Activated CD8-positive, alpha-beta T cell treated with anti-CD3 and anti-CD28 coated beads for 36 hours (primary cell): ENCODE results near the gene EPHA6. TPM values are rescaled to one million over a fixed set of nuclear protein-coding genes. Genes with fewer than 3 reads are reported as not detected.
A peak's percentile ranks its signal among the peaks of the same experiment; 100 is the strongest.

ENCODE experiments used
- ATAC-seq: fragments of 200-7000 bp; cut with Tn5 transposase; one replicate; pipeline ENCODE4 v1.10.0; 2021; ENCODE audit warnings: mild to moderate bottlenecking, moderate library complexity
- CTCF ChIA-PET: fragments of 350-600 bp; sonication (Branson Sonifier 250); formaldehyde crosslinking; loops from one replicate; lab custom pipeline; 2021; ENCODE audit warnings: antibody characterized with exemption; lab: Charles Lee
- POLR2A ChIA-PET: fragments of 350-600 bp; sonication (Branson Sonifier 250); formaldehyde crosslinking; loops from one replicate; lab custom pipeline; 2021; ENCODE audit warnings: antibody characterized with exemption; lab: Charles Lee
- DNase-seq: peaks from one replicate; pipeline ENCODE4 v3.0.0-alpha.2; 2020
- H3K27ac Mint-ChIP-seq: one replicate; pipeline ENCODE4 v1.8.0; 2021; ENCODE audit warnings: mild to moderate bottlenecking, mixed read lengths
- H3K27me3 Mint-ChIP-seq: one replicate; pipeline ENCODE4 v1.8.0; 2021; ENCODE audit warnings: mixed read lengths
- H3K36me3 Mint-ChIP-seq: one replicate; pipeline ENCODE4 v1.8.0; 2021; ENCODE audit warnings: low read depth, mixed read lengths
- H3K4me1 Mint-ChIP-seq: one replicate; pipeline ENCODE4 v1.8.0; 2021; ENCODE audit warnings: low read depth, mixed read lengths
- H3K4me3 Mint-ChIP-seq: one replicate; pipeline ENCODE4 v1.8.0; 2021; ENCODE audit warnings: mild to moderate bottlenecking, moderate library complexity, mixed read lengths
- H3K9me3 Mint-ChIP-seq: one replicate; pipeline ENCODE4 v1.8.0; 2021; ENCODE audit warnings: mixed read lengths
- intact Hi-C: fragments of 100-400 bp; cut with micrococcal nuclease; formaldehyde crosslinking; loops from one replicate; pipeline ENCODE4 v1.10.0; 2022
- total RNA-seq, 2 experiments: library from RNA; stranded (reverse); gene quantifications; one replicate each; pipeline ENCODE4 v1.2.3, GENCODE V29; 2021
- TF ChIP-seq, protein P1 (sequence below): fragments of 200-600 bp; IDR thresholded peaks from one replicate; pipeline ENCODE4 v1.8.0; 2022; ENCODE audit warnings: antibody characterized with exemption, mild to moderate bottlenecking

EPHA6 gene
- total RNA-seq, 2 experiments from 2014 or later, result not detected

DNA sequence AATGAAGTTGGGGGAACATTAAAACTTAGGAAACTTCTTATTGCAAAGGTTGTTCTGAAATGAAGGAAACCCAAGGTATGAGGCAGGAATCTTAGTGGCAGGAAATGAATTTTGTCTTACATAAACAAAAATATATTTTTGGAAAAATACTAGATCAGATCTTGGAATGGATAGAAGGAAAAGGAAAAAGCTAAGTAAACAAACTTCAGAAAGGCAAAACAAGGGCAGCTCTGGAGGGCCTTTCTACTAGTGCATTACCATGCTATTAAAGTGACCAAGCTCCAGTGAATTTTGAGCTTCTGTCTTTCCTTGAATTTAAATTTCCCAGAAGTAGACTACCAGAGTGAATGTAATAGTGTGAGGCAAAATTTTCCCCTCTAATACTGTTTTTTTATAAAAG, 963.8 kb downstream of the EPHA6 start:
- no peaks in the 10 kb centered on the region for H3K27me3 Mint-ChIP-seq
- no peak for ATAC-seq
- CTCF ChIA-PET, result no interaction called here
- POLR2A ChIA-PET, result no interaction called here
- intact Hi-C loops, result loop anchor here (5.0 kb wide), 1 partner anchor 244 kb away; no protein-coding TSS in a partner anchor
- H3K27ac Mint-ChIP-seq, result no peak overlapping the region
- no peak overlapping the region for H3K4me3 Mint-ChIP-seq
- H3K4me1 Mint-ChIP-seq, result no peaks in the 10 kb centered on the region
- TF ChIP-seq, protein P1, sequence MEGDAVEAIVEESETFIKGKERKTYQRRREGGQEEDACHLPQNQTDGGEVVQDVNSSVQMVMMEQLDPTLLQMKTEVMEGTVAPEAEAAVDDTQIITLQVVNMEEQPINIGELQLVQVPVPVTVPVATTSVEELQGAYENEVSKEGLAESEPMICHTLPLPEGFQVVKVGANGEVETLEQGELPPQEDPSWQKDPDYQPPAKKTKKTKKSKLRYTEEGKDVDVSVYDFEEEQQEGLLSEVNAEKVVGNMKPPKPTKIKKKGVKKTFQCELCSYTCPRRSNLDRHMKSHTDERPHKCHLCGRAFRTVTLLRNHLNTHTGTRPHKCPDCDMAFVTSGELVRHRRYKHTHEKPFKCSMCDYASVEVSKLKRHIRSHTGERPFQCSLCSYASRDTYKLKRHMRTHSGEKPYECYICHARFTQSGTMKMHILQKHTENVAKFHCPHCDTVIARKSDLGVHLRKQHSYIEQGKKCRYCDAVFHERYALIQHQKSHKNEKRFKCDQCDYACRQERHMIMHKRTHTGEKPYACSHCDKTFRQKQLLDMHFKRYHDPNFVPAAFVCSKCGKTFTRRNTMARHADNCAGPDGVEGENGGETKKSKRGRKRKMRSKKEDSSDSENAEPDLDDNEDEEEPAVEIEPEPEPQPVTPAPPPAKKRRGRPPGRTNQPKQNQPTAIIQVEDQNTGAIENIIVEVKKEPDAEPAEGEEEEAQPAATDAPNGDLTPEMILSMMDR, result no peak
- no peaks in the 10 kb centered on the region for H3K9me3 Mint-ChIP-seq
- no peak for DNase-seq
- peaks cover 4% of the 10 kb centered on the region for H3K36me3 Mint-ChIP-seq

DNA sequence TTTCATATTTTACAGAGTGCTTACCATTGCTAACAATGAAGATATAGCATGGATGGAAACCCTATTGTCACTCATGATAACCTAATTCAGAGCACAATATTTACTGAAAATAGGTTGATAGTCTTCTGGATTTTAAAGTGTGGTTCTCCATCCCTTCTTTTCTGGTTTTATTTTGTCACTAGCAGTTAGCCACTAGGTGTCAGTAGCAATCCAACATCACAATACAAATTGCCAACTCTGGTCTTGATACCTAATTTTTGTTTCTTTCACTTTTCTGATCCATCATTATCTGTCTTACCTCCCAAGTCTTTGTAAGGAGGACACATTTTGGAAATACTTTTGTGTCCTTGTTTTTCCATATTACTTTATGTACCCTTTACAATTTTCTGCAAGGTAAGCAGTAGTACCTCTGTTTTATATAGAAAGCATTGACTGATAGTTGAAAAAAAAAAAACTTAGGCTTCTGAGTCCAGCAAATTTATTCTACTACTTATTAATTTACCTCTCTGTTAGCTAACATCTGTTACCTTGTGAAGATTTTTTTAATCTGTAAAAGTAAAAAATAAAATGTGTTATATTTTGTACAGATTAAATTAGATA, 979.1 kb downstream of the EPHA6 start:
- CTCF ChIA-PET, result interaction anchor here (0.7 to 4.8 kb wide), 7 partner anchors 11 to 229 kb away, joined by 3 to 85 read pairs (median 5); partner anchors contain the start of gene CRYBG3
- no peaks in the 10 kb centered on the region for H3K4me1 Mint-ChIP-seq

DNA sequence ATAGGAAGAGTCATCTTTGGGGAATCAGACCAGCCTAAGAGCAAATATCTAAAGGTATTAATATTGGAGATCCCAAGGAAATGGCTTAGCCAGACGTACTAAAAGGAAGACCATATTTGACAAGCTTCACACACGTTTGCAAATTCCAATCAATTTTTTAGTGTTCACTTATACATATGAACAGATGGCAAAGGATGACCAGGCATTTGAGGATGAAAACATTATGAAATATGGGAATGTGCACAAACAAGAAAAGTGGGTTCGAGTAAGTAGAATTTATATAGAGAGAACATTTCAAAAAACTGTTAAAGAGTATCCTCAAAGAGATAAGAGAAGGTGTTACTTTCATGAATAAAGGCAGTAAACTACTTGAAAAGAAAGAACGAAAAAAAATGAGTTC, 981.6 kb downstream of the EPHA6 start:
- ATAC-seq (no peak), DNase-seq (no peak)
- no peaks in the 10 kb centered on the region for H3K9me3 Mint-ChIP-seq
- no peaks in the 10 kb centered on the region for H3K4me1 Mint-ChIP-seq
- no peaks in the 10 kb centered on the region for H3K36me3 Mint-ChIP-seq
- CTCF ChIA-PET, result interaction anchor here (1.2 to 4.8 kb wide), 3 partner anchors 77 to 226 kb away, joined by 3 to 85 read pairs (median 4); no protein-coding TSS in a partner anchor
- intact Hi-C loops, result no loop called here
- H3K4me3 Mint-ChIP-seq, result no peak overlapping the region
- no peak overlapping the region for H3K27ac Mint-ChIP-seq
- H3K27me3 Mint-ChIP-seq, result no peaks in the 10 kb centered on the region
- POLR2A ChIA-PET, result no interaction called here
- TF ChIP-seq, protein P1, result no peak

More for the DNA sequence above, 979.1 kb downstream of the EPHA6 start:
- DNase-seq (peak; percentile 2), ATAC-seq (peak; percentile 39)
- POLR2A ChIA-PET, result interaction anchor here (0.6 kb wide), 1 partner anchor 708 kb away, joined by 3 read pairs; no protein-coding TSS in a partner anchor
- intact Hi-C loops, result loop anchor here (1.0 kb wide), 1 partner anchor 230 kb away; no protein-coding TSS in a partner anchor
- H3K27me3 Mint-ChIP-seq, result no peaks in the 10 kb centered on the region
- no peaks in the 10 kb centered on the region for H3K36me3 Mint-ChIP-seq
- no peak overlapping the region for H3K27ac Mint-ChIP-seq
- no peak overlapping the region for H3K4me3 Mint-ChIP-seq
- TF ChIP-seq, protein P1, result peak; percentile 86
- no peaks in the 10 kb centered on the region for H3K9me3 Mint-ChIP-seq
